HCT116 (cell line): Measurements from ENCODE around the gene SETD3. TPM values are rescaled to one million over a fixed set of nuclear protein-coding genes. Genes with fewer than 3 reads are reported as not detected.
A peak's percentile ranks its signal among the peaks of the same experiment; 100 is the strongest.

ENCODE experiments used
- ATAC-seq: fragments of 200-7000 bp; cut with Tn5 transposase; 2 replicates; pipeline ENCODE4 v1.9.1; 2020; ENCODE audit warnings: mild to moderate bottlenecking, moderate library complexity
- BruUV-seq: library from RNA; stranded (reverse); fragments of 400-500 nt; replicated peaks from 2 replicates; lab custom pipeline; 2021; lab: Mats Ljungman, UMichigan
- CTCF ChIA-PET: fragments of 300-600 bp; sonication (Branson Sonifier 250); formaldehyde crosslinking; loops from one replicate; lab custom pipeline; 2021; ENCODE audit warnings: antibody characterized with exemption; lab: Charles Lee
- POLR2A ChIA-PET: fragments of 300-600, 350-600 bp; sonication (Branson Sonifier 250); formaldehyde crosslinking; loops from one replicate; lab custom pipeline; 2021; ENCODE audit warnings: antibody characterized with exemption; lab: Charles Lee
- RAD21 ChIA-PET, 2 experiments: fragments of 300-600 bp; sonication (Branson Sonifier 250); formaldehyde crosslinking; loops; one replicate each; lab custom pipeline; 2023; ENCODE audit warnings: low total read pairs in 2 of 2; ENCODE audit not compliant: uncharacterized antibody in 2 of 2, unreplicated experiment in 2 of 2, low non-redundant PET in 1 of 2; lab: Charles Lee
- DNase-seq: peaks from one replicate; pipeline ENCODE4 v3.0.0-alpha.2; 2010; ENCODE audit warnings: low read depth, low spot score
- H2AFZ ChIP-seq: fragments of 200-600 bp; shearing (Covaris generic), sonication (generic); 2 replicates; pipeline ENCODE4 v1.6.1; 2017; ENCODE audit warnings: low read depth, mixed run types, mixed read lengths, antibody characterized with exemption, low read length; ENCODE audit not compliant: poor library complexity, severe bottlenecking
- H3K27ac ChIP-seq: 2 replicates; pipeline ENCODE4 v1.5.1; 2012; ENCODE audit warnings: low read depth, low read length
- H3K27me3 ChIP-seq: fragments of 200-600 bp; sonication (generic); 2 replicates; pipeline ENCODE4 v1.6.1; 2016; ENCODE audit warnings: mixed run types, low read length, mixed read lengths; ENCODE audit not compliant: insufficient read depth
- H3K36me3 ChIP-seq, 2 experiments: fragments of 200-500 bp in 1 of 2; fragments of 200-600 bp in 1 of 2; sonication (Bioruptor generic) in 1 of 2; sonication (generic) in 1 of 2; 2 replicates each; pipeline versions ENCODE4 v1.5.1 to v1.6.1; 2014 to 2016; ENCODE audit warnings: low read length in 2 of 2, inconsistent platforms in 1 of 2, mixed read lengths in 1 of 2, mixed run types in 1 of 2; ENCODE audit not compliant: insufficient read depth in 2 of 2, control insufficient read depth in 1 of 2
- H3K4me1 ChIP-seq, 2 experiments: fragments of 200-600 bp in 1 of 2; sonication (generic) in 1 of 2; 2 replicates each; pipeline versions ENCODE4 v1.5.1 to v1.6.1; 2012 to 2017; ENCODE audit warnings: low read length in 2 of 2, inconsistent platforms in 1 of 2, mild to moderate bottlenecking in 1 of 2, mixed read lengths in 1 of 2, mixed run types in 1 of 2, moderate library complexity in 1 of 2; ENCODE audit not compliant: insufficient read depth in 2 of 2, control insufficient read depth in 1 of 2
- H3K4me2 ChIP-seq: fragments of 200-600 bp; sonication (generic); 2 replicates; pipeline ENCODE4 v1.6.1; 2017; ENCODE audit warnings: mixed run types, low read length, mixed read lengths
- H3K4me3 ChIP-seq, 2 experiments: fragments of 200-600 bp in 1 of 2; sonication (generic) in 1 of 2; replicated peaks in 1 of 2; 2 replicates each; pipeline ENCODE4 v1.5.1; 2011 to 2016; ENCODE audit warnings: low read length in 2 of 2, control low read depth in 1 of 2, low read depth in 1 of 2, mild to moderate bottlenecking in 1 of 2, mixed read lengths in 1 of 2, mixed run types in 1 of 2
- H3K79me2 ChIP-seq: fragments of 200-600 bp; sonication (generic); 2 replicates; pipeline ENCODE4 v1.6.1; 2017; ENCODE audit warnings: mild to moderate bottlenecking, mixed run types, low read length, moderate library complexity, mixed read lengths; ENCODE audit not compliant: insufficient read depth
- H3K9ac ChIP-seq: fragments of 200-600 bp; sonication (generic); 2 replicates; pipeline ENCODE4 v1.6.1; 2016; ENCODE audit warnings: low read length, mixed read lengths
- H3K9me2 ChIP-seq: fragments of 200-600 bp; sonication (generic), shearing (Covaris generic); 2 replicates; pipeline ENCODE4 v1.6.1; 2017; ENCODE audit warnings: mixed run types, mild to moderate bottlenecking, moderate library complexity; ENCODE audit not compliant: insufficient read depth
- H3K9me3 ChIP-seq, 2 experiments: fragments of 200-500 bp in 1 of 2; fragments of 200-600 bp in 1 of 2; sonication (Bioruptor generic) in 1 of 2; sonication (generic) in 1 of 2; 2 replicates each; pipeline ENCODE4 v1.6.1; 2014 to 2017; ENCODE audit warnings: low read length in 2 of 2, mixed read lengths in 2 of 2, inconsistent platforms in 1 of 2, low read depth in 1 of 2, mild to moderate bottlenecking in 1 of 2, mixed run types in 1 of 2, moderate library complexity in 1 of 2; ENCODE audit not compliant: control insufficient read depth in 1 of 2, insufficient read depth in 1 of 2
- H4K20me1 ChIP-seq: fragments of 200-600 bp; sonication (generic), shearing (Covaris generic); 2 replicates; pipeline ENCODE4 v1.6.1; 2017; ENCODE audit warnings: mixed run types, mild to moderate bottlenecking, moderate library complexity; ENCODE audit not compliant: insufficient read depth
- CBX3 ChIP-seq: IDR thresholded peaks from 2 replicates; pipeline ENCODE4 v1.6.1; 2012; ENCODE audit warnings: low read depth
- CEBPB ChIP-seq: IDR thresholded peaks from 2 replicates; pipeline ENCODE4 v1.6.1; 2012; ENCODE audit warnings: low read depth
- EGR1 ChIP-seq: IDR thresholded peaks from 2 replicates; pipeline ENCODE4 v1.6.1; 2012; ENCODE audit warnings: low read depth
- ELF1 ChIP-seq: IDR thresholded peaks from 2 replicates; pipeline ENCODE4 v1.6.1; 2012; ENCODE audit warnings: low read depth, borderline replicate concordance
- EZH2 ChIP-seq: fragments of 200-600 bp; sonication (generic); IDR thresholded peaks from 2 replicates; pipeline ENCODE4 v1.6.1; 2017; ENCODE audit warnings: antibody characterized with exemption, mixed run types
- EZH2phosphoT487 ChIP-seq: fragments of 200-600 bp; IDR thresholded peaks from 2 replicates; pipeline ENCODE4 v1.6.1; 2018; ENCODE audit warnings: antibody characterized with exemption, borderline replicate concordance
- FOSL1 ChIP-seq: IDR thresholded peaks from 2 replicates; pipeline ENCODE4 v1.6.1; 2012; ENCODE audit warnings: low read depth
- POLR2AphosphoS5 ChIP-seq: IDR thresholded peaks from 2 replicates; pipeline ENCODE4 v1.6.1; 2011; ENCODE audit warnings: mild to moderate bottlenecking, low read depth, low read length, moderate library complexity
- RAD21 ChIP-seq: IDR thresholded peaks from 2 replicates; pipeline ENCODE4 v1.6.1; 2012; ENCODE audit warnings: low read depth, mild to moderate bottlenecking
- SIN3A ChIP-seq: IDR thresholded peaks from 2 replicates; pipeline ENCODE4 v1.6.1; 2012; ENCODE audit warnings: low read depth
- ZNF274 ChIP-seq: fragments of 200-500 bp; sonication (Bioruptor generic); IDR thresholded peaks from 2 replicates; pipeline ENCODE4 v1.6.1; 2014; ENCODE audit warnings: mild to moderate bottlenecking, low read depth, low read length, inconsistent platforms
- intact Hi-C: fragments of 100-400 bp; cut with micrococcal nuclease; formaldehyde crosslinking; loops from 2 replicates; pipeline ENCODE4 v1.10.0; 2022
- total RNA-seq: library from RNA; stranded (reverse); gene quantifications from one replicate; pipeline ENCODE4 v1.2.1, GENCODE V29; 2021; ENCODE audit not compliant: unreplicated experiment
- TF ChIP-seq, protein P1 (sequence below): IDR thresholded peaks from 2 replicates; pipeline ENCODE4 v1.6.1; 2012
- TF ChIP-seq, protein P2 (sequence below): IDR thresholded peaks from 2 replicates; pipeline ENCODE4 v1.6.1; 2012; ENCODE audit warnings: low read depth

Gene SETD3
- total RNA-seq, 1 experiment from 2014 or later: 46.6 TPM

DNA sequence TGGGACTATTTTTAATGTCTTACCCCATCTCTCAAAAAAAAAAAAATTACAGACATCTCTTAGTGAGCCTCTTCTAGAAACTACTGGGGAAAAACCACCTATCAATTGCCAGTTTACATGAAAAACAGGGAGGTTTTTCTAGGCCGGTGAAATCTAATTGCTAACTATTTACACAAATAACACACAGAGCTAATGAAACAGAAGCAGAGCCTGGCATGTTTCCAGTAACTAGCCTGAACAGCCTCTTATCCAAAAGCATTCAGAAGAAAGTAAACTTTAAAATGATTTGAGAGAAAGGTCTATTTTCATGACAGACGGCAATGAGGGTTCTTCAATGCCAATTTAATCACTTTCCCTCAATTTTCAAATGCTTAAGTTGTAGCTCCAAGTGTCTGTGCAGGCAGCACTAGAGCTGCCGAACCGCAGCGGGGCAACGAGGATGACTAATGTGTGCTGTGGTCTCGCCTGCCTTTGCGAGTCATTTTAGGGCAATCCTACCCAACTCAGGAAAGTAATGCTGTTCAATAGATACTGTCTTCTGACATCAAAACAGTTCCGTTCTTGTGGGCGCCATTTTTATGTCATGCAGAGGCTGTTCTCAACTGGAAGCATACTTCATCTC, 84.6 kb downstream of the SETD3 start:
- Histone ChIP-seq H2AFZ (no peak overlapping the region), H4K20me1 (no peaks in the 10 kb centered on the region), H3K79me2 (no peaks in the 10 kb centered on the region), H3K9ac (no peak overlapping the region), H3K9me3 (no peaks in the 10 kb centered on the region), H3K9me2 (no peaks in the 10 kb centered on the region), H3K27ac (no peak overlapping the region), H3K4me3 (no peak overlapping the region), H3K36me3 (peaks cover 0 to 8% of the 10 kb centered on the region in 2 experiments; a peak in 2 of 4 replicates), H3K4me2 (no peak overlapping the region), H3K4me1 (peaks cover 0 to 7% of the 10 kb centered on the region in 2 experiments; a peak in 2 of 4 replicates), H3K27me3 (no peaks in the 10 kb centered on the region)
- RAD21 ChIA-PET: interaction anchor here in 1 of 2 experiments (1.3 kb wide), 1 partner anchor 20 kb away, joined by 4 read pairs; no protein-coding TSS in a partner anchor
- peak; percentile 64 for ATAC-seq
- TF ChIP-seq POLR2AphosphoS5 (no peak), EGR1 (no peak), CBX3 (no peak), CEBPB (no peak), EZH2phosphoT487 (no peak), SIN3A (no peak), ELF1 (no peak), ZNF274 (no peak), EZH2 (no peak), RAD21 (no peak), FOSL1 (no peak)
- TF ChIP-seq, protein P1, sequence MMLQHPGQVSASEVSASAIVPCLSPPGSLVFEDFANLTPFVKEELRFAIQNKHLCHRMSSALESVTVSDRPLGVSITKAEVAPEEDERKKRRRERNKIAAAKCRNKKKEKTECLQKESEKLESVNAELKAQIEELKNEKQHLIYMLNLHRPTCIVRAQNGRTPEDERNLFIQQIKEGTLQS: no peak
- TF ChIP-seq, protein P2, sequence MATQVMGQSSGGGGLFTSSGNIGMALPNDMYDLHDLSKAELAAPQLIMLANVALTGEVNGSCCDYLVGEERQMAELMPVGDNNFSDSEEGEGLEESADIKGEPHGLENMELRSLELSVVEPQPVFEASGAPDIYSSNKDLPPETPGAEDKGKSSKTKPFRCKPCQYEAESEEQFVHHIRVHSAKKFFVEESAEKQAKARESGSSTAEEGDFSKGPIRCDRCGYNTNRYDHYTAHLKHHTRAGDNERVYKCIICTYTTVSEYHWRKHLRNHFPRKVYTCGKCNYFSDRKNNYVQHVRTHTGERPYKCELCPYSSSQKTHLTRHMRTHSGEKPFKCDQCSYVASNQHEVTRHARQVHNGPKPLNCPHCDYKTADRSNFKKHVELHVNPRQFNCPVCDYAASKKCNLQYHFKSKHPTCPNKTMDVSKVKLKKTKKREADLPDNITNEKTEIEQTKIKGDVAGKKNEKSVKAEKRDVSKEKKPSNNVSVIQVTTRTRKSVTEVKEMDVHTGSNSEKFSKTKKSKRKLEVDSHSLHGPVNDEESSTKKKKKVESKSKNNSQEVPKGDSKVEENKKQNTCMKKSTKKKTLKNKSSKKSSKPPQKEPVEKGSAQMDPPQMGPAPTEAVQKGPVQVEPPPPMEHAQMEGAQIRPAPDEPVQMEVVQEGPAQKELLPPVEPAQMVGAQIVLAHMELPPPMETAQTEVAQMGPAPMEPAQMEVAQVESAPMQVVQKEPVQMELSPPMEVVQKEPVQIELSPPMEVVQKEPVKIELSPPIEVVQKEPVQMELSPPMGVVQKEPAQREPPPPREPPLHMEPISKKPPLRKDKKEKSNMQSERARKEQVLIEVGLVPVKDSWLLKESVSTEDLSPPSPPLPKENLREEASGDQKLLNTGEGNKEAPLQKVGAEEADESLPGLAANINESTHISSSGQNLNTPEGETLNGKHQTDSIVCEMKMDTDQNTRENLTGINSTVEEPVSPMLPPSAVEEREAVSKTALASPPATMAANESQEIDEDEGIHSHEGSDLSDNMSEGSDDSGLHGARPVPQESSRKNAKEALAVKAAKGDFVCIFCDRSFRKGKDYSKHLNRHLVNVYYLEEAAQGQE: no peak
- BruUV-seq: no TSS peak
- intact Hi-C loops: no loop called here
- POLR2A ChIA-PET: no interaction called here
- peak; percentile 7 for DNase-seq
- CTCF ChIA-PET: interaction anchor here (1.4 kb wide), 1 partner anchor 22 kb away, joined by 3 read pairs; no protein-coding TSS in a partner anchor
